Heart right ventricle (tissue), 16 donors: ENCODE data around the gene TNN. TPM values are rescaled to one million over a fixed set of nuclear protein-coding genes. Genes with fewer than 3 reads are reported as not detected.

Experiments used
- ATAC-seq, 8 donors: fragments of 200-7000 bp; cut with Tn5 transposase; one replicate each; pipeline ENCODE4 v1.9.1; 2020; ENCODE audit warnings: mild to moderate bottlenecking in 8 of 8, moderate library complexity in 8 of 8, moderate number of reproducible peaks in 1 of 8
- DNase-seq, 2 donors: peaks; one replicate each; pipeline ENCODE4 v3.0.0-alpha.2; 2020
- H3K27ac ChIP-seq, 10 donors: fragments of 200-600 bp; sonication (generic) in 2 of 10; one replicate each; pipeline versions ENCODE4 v1.5.0 to v1.8.0; 2020 to 2022; ENCODE audit warnings: mild to moderate bottlenecking in 3 of 10
- H3K27me3 ChIP-seq, 7 donors: fragments of 200-600 bp; one replicate each; pipeline ENCODE4 v1.8.0; 2021 to 2022; ENCODE audit warnings: mild to moderate bottlenecking in 2 of 7
- H3K36me3 ChIP-seq, 9 donors: fragments of 200-600 bp; sonication (generic) in 1 of 9; one replicate each; pipeline versions ENCODE4 v1.5.0 to v1.8.0; 2020 to 2022; ENCODE audit warnings: mild to moderate bottlenecking in 2 of 9
- H3K4me1 ChIP-seq, 9 donors: fragments of 200-600 bp; sonication (generic) in 1 of 9; one replicate each; pipeline versions ENCODE4 v1.5.0 to v1.8.0; 2020 to 2022; ENCODE audit warnings: mild to moderate bottlenecking in 4 of 9
- H3K4me3 ChIP-seq, 10 donors: fragments of 200-600 bp; sonication (generic) in 2 of 10; one replicate each; pipeline versions ENCODE4 v1.5.0 to v1.8.0; 2020 to 2022; ENCODE audit warnings: mild to moderate bottlenecking in 7 of 10, moderate library complexity in 2 of 10
- H3K9me3 ChIP-seq, 11 donors: fragments of 200-600 bp in 10 of 11; sonication (generic) in 2 of 11; one replicate each; pipeline versions ENCODE4 v1.5.0 to v1.8.0; 2013 to 2022; ENCODE audit warnings: mild to moderate bottlenecking in 2 of 11, control low read depth in 1 of 11, moderate library complexity in 1 of 11
- CTCF ChIP-seq, 9 donors: fragments of 200-600 bp; sonication (generic) in 2 of 9; IDR thresholded peaks; one replicate each; pipeline versions ENCODE4 v1.5.0 to v1.8.0; 2021 to 2022; ENCODE audit warnings: antibody characterized with exemption in 9 of 9, mild to moderate bottlenecking in 5 of 9, moderate library complexity in 1 of 9
- WGBS, 2 donors: extraction: QIAGEN DNeasy Blood & Tissue Kit; methylation state at CpG; one replicate each; pipeline ENCODE4 v1.1.7; 2013; ENCODE audit warnings: inconsistent platforms in 1 of 2; 5-methylcytosine and 5-hydroxymethylcytosine counted together
- intact Hi-C, 10 donors: fragments of 100-400 bp; cut with DNase I; formaldehyde crosslinking; loops; one replicate each; pipeline versions ENCODE4 v1.11.1 to v1.14.2; 2022
- polyA plus RNA-seq, 2 donors: library from polyadenylated mRNA; stranded (reverse); fragments of 200-250 nt; gene quantifications; one replicate each; pipeline ENCODE4 v1.2.3, GENCODE V29; 2013
- total RNA-seq, 10 donors: library from RNA; stranded (reverse); fragmentation: NEBNext Ultra II Directional in 3 of 10; extraction: Animal tissue kit (Norgen Biotek cat#: 25700) in 3 of 10; gene quantifications; one replicate each; pipeline versions ENCODE4 v1.2.1 to v1.2.4, GENCODE V29; 2021 to 2023
- donor health status: Arrhythmogenic right ventricular cardiomyopathy.
- donor health status: ischemic (EF 13 %, LVEDD 7.1; RV severe dilation, severe dysfunction).
- donor health status: healthy with polysubstance abuse.
- donor health status: DM: no; HTN: yes; CAD: no.
- donor health status: DM: no; HTN: no; CAD: no.
- donor health status: ischemic (EF 25% LVEDD 6.9; RV normal size, moderate dysfunction).
- donor health status: ischemic (EF 25% LVEDD 5.7; RV mildly dilated, moderate dysfunction).
- donor health status: healthy.
- donor health status: DM: yes; HTN: yes; CAD: no.
- donor health status: Ischemic cardiomyopathy.
- donor health status: ischemic (EF 35%, LVEDD 5.7; RV mildly dilated, moderate dysfunction).
- donor health status: nonischemic (EF 11% LVEDD 7.7; RV severe dilation, severe dysfunction).
- donor health status: DM: yes; HTN: yes; CAD: no.
- donor health status: PGD.
- donor health status: ischemic (EF 29% LVEDD 5.4; RV normal size, mild dysfunction).
- donor health status: nonischemic (EF 23%, LVEDD 6.1; RV moderate dilation, normal function).

The TNN gene
- total and polyA plus RNA-seq, 12 donors: 0.03 to 1.1 (median 0.11) TPM; not detected in 1

GRCh38 chr1:175036476-175036875 is 31.2 kb upstream of the TNN start:
- no peak overlapping the region for H3K27ac ChIP-seq
- no peak overlapping the region for H3K4me3 ChIP-seq
- no peak for TF ChIP-seq CTCF (IDR thresholded peaks at IDR 0.05)
- no peaks in the 10 kb centered on the region for H3K36me3 ChIP-seq
- 58 to 75% methylated on average over 3 of the region's 3 CpGs for WGBS, 2 donors
- no peaks in the 10 kb centered on the region for H3K9me3 ChIP-seq
- intact Hi-C loops: loop anchor here in 4 of 10 donors (10.0 kb wide), 1 partner anchor 278 kb away; no protein-coding TSS in a partner anchor
- ATAC-seq (no peak), DNase-seq (no peak)
- no peaks in the 10 kb centered on the region for H3K4me1 ChIP-seq
- no peaks in the 10 kb centered on the region for H3K27me3 ChIP-seq

GRCh38 chr1:175037416-175037815 is 30.2 kb upstream of the TNN start:
- no peak for TF ChIP-seq CTCF (IDR thresholded peaks at IDR 0.05)
- no peak for DNase-seq
- Histone ChIP-seq H3K36me3 (no peaks in the 10 kb centered on the region), H3K27me3 (no peaks in the 10 kb centered on the region), H3K4me1 (no peaks in the 10 kb centered on the region), H3K27ac (no peak overlapping the region), H3K9me3 (no peaks in the 10 kb centered on the region), H3K4me3 (no peak overlapping the region)
- no peak for ATAC-seq
- intact Hi-C loops: loop anchor here in 4 of 10 donors (10.0 kb wide), 1 partner anchor 277 kb away; no protein-coding TSS in a partner anchor
- 51 to 63% methylated on average over 7 of the region's 7 CpGs for WGBS, 2 donors

GRCh38 chr1:175040324-175040879 is 27.2 kb upstream of the TNN start:
- H3K4me1 ChIP-seq: no peaks in the 10 kb centered on the region
- H3K36me3 ChIP-seq: no peaks in the 10 kb centered on the region
- DNase-seq (no peak), ATAC-seq (no peak)
- no peaks in the 10 kb centered on the region for H3K9me3 ChIP-seq
- TF ChIP-seq CTCF (IDR thresholded peaks at IDR 0.05): no peak
- WGBS, 2 donors: 67 to 74% methylated on average over 4 of the region's 4 CpGs
- intact Hi-C loops: loop anchor here in 1 of 10 donors (5.0 kb wide), 1 partner anchor 72 kb away; no protein-coding TSS in a partner anchor
- H3K27ac ChIP-seq: no peak overlapping the region
- H3K27me3 ChIP-seq: no peaks in the 10 kb centered on the region
- H3K4me3 ChIP-seq: no peak overlapping the region

GRCh38 chr1:175042650-175043049 is 25.0 kb upstream of the TNN start:
- no peak overlapping the region for H3K27ac ChIP-seq
- H3K4me1 ChIP-seq: no peaks in the 10 kb centered on the region
- intact Hi-C loops: loop anchor here in 1 of 10 donors (5.0 kb wide), 1 partner anchor 70 kb away; no protein-coding TSS in a partner anchor
- no peak overlapping the region for H3K4me3 ChIP-seq
- no peaks in the 10 kb centered on the region for H3K9me3 ChIP-seq
- no peaks in the 10 kb centered on the region for H3K36me3 ChIP-seq
- no peaks in the 10 kb centered on the region for H3K27me3 ChIP-seq
- no peak for ATAC-seq
- WGBS, 2 donors: 80% methylated on average over 3 of the region's 3 CpGs
- DNase-seq: no peak
- TF ChIP-seq CTCF (IDR thresholded peaks at IDR 0.05): no peak
